ENCODE results near the gene MCTP2. TPM values are rescaled to one million over a fixed set of nuclear protein-coding genes. Genes with fewer than 3 reads are reported as not detected.

The MCTP2 gene
- total and polyA plus RNA-seq, 9 of the 15 experiments (the other 6 are each of a cell fraction or from before 2014, with no cell fraction given): 0.07 TPM; not detected in 8

GRCh38 chr15:94485148-94485719, 253.9 kb downstream of the MCTP2 start:
- no peak for ATAC-seq
- Histone ChIP-seq H3K79me2 (ENCODE audit: control insufficient read depth, insufficient read depth, low read length) (no peaks in the 10 kb centered on the region), H3K4me1 (replicated peaks in 1 of 2; ENCODE audit: control insufficient read depth in 2 of 2, insufficient read depth in 2 of 2, low read length in 2 of 2) (no peaks in the 10 kb centered on the region), H3K27me3 (ENCODE audit: control insufficient read depth in 2 of 2, insufficient read depth in 2 of 2, low read length in 2 of 2) (no peaks in the 10 kb centered on the region), H3K4me2 (ENCODE audit: insufficient read depth, low read length) (no peak overlapping the region), H3K9ac (ENCODE audit: insufficient read depth in 1 of 2, low read depth in 2 of 2, low read length in 2 of 2) (no peak overlapping the region), H2AFZ (ENCODE audit: low read depth, low read length) (no peak overlapping the region), H4K20me1 (replicated peaks; ENCODE audit: control insufficient read depth, insufficient read depth, low read length) (no peaks in the 10 kb centered on the region), H3K27ac (ENCODE audit: extremely low read depth, low read depth, low read length) (no peak overlapping the region), H3K36me3 (ENCODE audit: control insufficient read depth, insufficient read depth, low read length) (no peaks in the 10 kb centered on the region), H3K4me3 (no peak overlapping the region), H3K9me1 (ENCODE audit: control insufficient read depth, insufficient read depth, low read length) (no peaks in the 10 kb centered on the region), H3K9me3 (replicated peaks; ENCODE audit: control insufficient read depth, insufficient read depth, low read depth, low read length) (peaks cover 3% of the 10 kb centered on the region)
- WGBS (ENCODE audit: insufficient coverage, low coverage, missing lambda C conversion rate): 0% methylated on average over 3 of the region's 3 CpGs
- no peak for DNase-seq (ENCODE audit: extremely low read depth in 1 of 4, low spot score in 3 of 4)
- intact Hi-C loops (cut with micrococcal nuclease) (no loop called here), in situ Hi-C loops (cut with MboI) (no loop called here)
- no peak for FAIRE-seq
- BruUV-seq (replicated peaks): no TSS peak
- no peak for TF ChIP-seq ZNF282 (CRISPR knock-in tag; IDR thresholded peaks at IDR 0.05)
- ChIA-PET POLR2A (interaction anchor here (0.6 kb wide), 1 partner anchor 41 kb away, joined by 3 read pairs; no protein-coding TSS in a partner anchor), CTCF (ENCODE audit: low intra/inter-chr PET ratio) (no interaction called here)

- CTCF ChIA-PET (ENCODE audit: low intra/inter-chr PET ratio): no interaction called here
- BruUV-seq (replicated peaks): no TSS peak
- Histone ChIP-seq H4K20me1 (replicated peaks; ENCODE audit: control insufficient read depth, insufficient read depth, low read length) (no peaks in the 10 kb centered on the region), H3K9ac (ENCODE audit: insufficient read depth in 1 of 2, low read depth in 2 of 2, low read length in 2 of 2) (no peak overlapping the region), H3K9me1 (ENCODE audit: control insufficient read depth, insufficient read depth, low read length) (no peaks in the 10 kb centered on the region), H3K4me1 (replicated peaks in 1 of 2; ENCODE audit: control insufficient read depth in 2 of 2, insufficient read depth in 2 of 2, low read length in 2 of 2) (no peaks in the 10 kb centered on the region), H3K27ac (ENCODE audit: extremely low read depth, low read depth, low read length) (no peak overlapping the region), H3K27me3 (ENCODE audit: control insufficient read depth in 2 of 2, insufficient read depth in 2 of 2, low read length in 2 of 2) (no peaks in the 10 kb centered on the region), H3K79me2 (ENCODE audit: control insufficient read depth, insufficient read depth, low read length) (no peaks in the 10 kb centered on the region), H3K9me3 (replicated peaks; ENCODE audit: control insufficient read depth, insufficient read depth, low read depth, low read length) (no peaks in the 10 kb centered on the region; the same call in 1 of the 2 replicates), H3K4me2 (ENCODE audit: insufficient read depth, low read length) (no peak overlapping the region), H3K4me3 (no peak overlapping the region), H3K36me3 (ENCODE audit: control insufficient read depth, insufficient read depth, low read length) (no peaks in the 10 kb centered on the region), H2AFZ (ENCODE audit: low read depth, low read length) (no peak overlapping the region)
- POLR2A ChIA-PET: no interaction called here
- no peak for DNase-seq (ENCODE audit: extremely low read depth in 1 of 4, low spot score in 3 of 4)
- in situ Hi-C loops (cut with MboI) (no loop called here), intact Hi-C loops (cut with micrococcal nuclease) (no loop called here)
- 10% methylated on average over 1 of the region's 1 CpG for WGBS (ENCODE audit: insufficient coverage, low coverage, missing lambda C conversion rate)
- no peak for ATAC-seq
- FAIRE-seq: no peak
- no peak for TF ChIP-seq HDAC8 (tag; IDR thresholded peaks at IDR 0.05)
- no peak for TF ChIP-seq BRD4 (IDR thresholded peaks at IDR 0.05)
- no peak for TF ChIP-seq CBFA2T2 (conservative IDR thresholded peaks at IDR 0.05)
- no peak for TF ChIP-seq ERF (CRISPR knock-in tag; IDR thresholded peaks at IDR 0.05)
- no peak for TF ChIP-seq NR0B1 (IDR thresholded peaks at IDR 0.05; ENCODE audit: partially characterized antibody)
- TF ChIP-seq HNRNPH1 (optimal IDR thresholded peaks at IDR 0.05; ENCODE audit: low read depth, low read length): no peak
- no peak for TF ChIP-seq KAT7 (CRISPR knock-in tag; IDR thresholded peaks at IDR 0.05; ENCODE audit: borderline replicate concordance)
Observed at GRCh38 chr15:94487635-94488034, 256.3 kb downstream of the MCTP2 start.

All from K562 (cell line).